HT-29 (cell line): ENCODE measurements around the gene SARM1. TPM values are rescaled to one million over a fixed set of nuclear protein-coding genes. Genes with fewer than 3 reads are reported as not detected.
"Not testable (repeated sequence)": the region's sequence is repeated elsewhere in the genome, so short reads cannot be mapped to it uniquely, and the experiment has no call there.

Source experiments
- DNase-seq: peaks from one replicate; pipeline ENCODE4 v3.0.0-alpha.2; 2015; ENCODE audit warnings: low spot score
- total RNA-seq: library from RNA; depleted of rRNA; stranded (reverse); fragments of >200 nt; shearing (Covaris generic); gene quantifications from 2 replicates; pipeline ENCODE4 v1.2.3, GENCODE V29; 2014; rRNA removed

SARM1 gene
- total RNA-seq, 1 experiment from 2014 or later, result 8.6 TPM

- no peak for DNase-seq
Measured at GRCh38 chr17:28425206-28425605, 53.7 kb downstream of the SARM1 start.

- peak; percentile 38 for DNase-seq
Measured at GRCh38 chr17:28426081-28426519, 54.6 kb downstream of the SARM1 start.

- no peak for DNase-seq
Measured at GRCh38 chr17:28427371-28427770, 55.9 kb downstream of the SARM1 start.

- DNase-seq, result not testable (repeated sequence)
Measured at GRCh38 chr17:28427982-28428381, 56.5 kb downstream of the SARM1 start.

GRCh38 chr17:28433721-28434120 is 62.2 kb downstream of the SARM1 start:
- no peak for DNase-seq

- DNase-seq, result not testable (repeated sequence)
Measured at GRCh38 chr17:28434326-28434725, 62.8 kb downstream of the SARM1 start.

GRCh38 chr17:28443901-28444638 is 72.6 kb downstream of the SARM1 start:
- DNase-seq, result no peak

GRCh38 chr17:28446716-28447395 is 75.4 kb downstream of the SARM1 start:
- DNase-seq, result peak; percentile 15

GRCh38 chr17:28447396-28447760 is 75.9 kb downstream of the SARM1 start:
- no peak for DNase-seq

- no peak for DNase-seq
Measured at GRCh38 chr17:28449859-28450258, 78.4 kb downstream of the SARM1 start.

Other genes starting within 250 kb of the SARM1 start
- gene TMEM97, start 52.5 kb upstream of the SARM1 start, total RNA-seq, result 151 TPM in 2 replicates
- 28.0 and 33.2 TPM in 2 replicates for gene IFT20, start 36.2 kb upstream of the SARM1 start, total RNA-seq
- gene TNFAIP1, start 35.9 kb upstream of the SARM1 start, total RNA-seq, result 32.8 and 36.8 TPM in 2 replicates
- 146 and 158 TPM in 2 replicates for gene POLDIP2, start 14.2 kb upstream of the SARM1 start, total RNA-seq
- gene SEBOX, start 6.5 kb upstream of the SARM1 start, total RNA-seq, result not detected in 2 replicates
- not detected in 2 replicates for gene VTN, start 1.4 kb upstream of the SARM1 start, total RNA-seq
- gene SLC46A1, start 34.5 kb downstream of the SARM1 start, total RNA-seq, result 5.0 and 5.1 TPM in 2 replicates
- not detected in 2 replicates for gene SLC13A2, start 102.0 kb downstream of the SARM1 start, total RNA-seq
- gene FOXN1, start 134.7 kb downstream of the SARM1 start, total RNA-seq, result not detected in 2 replicates
- gene UNC119, start 180.9 kb downstream of the SARM1 start, total RNA-seq, result 28.9 and 36.7 TPM in 2 replicates
- gene PIGS, start 199.8 kb downstream of the SARM1 start, total RNA-seq, result 62.5 and 65.8 TPM in 2 replicates
- 43.5 and 46.9 TPM in 2 replicates for gene ALDOC, start 205.2 kb downstream of the SARM1 start, total RNA-seq
- gene SPAG5, start 227.3 kb downstream of the SARM1 start, total RNA-seq, result 62.5 and 71.2 TPM in 2 replicates
- gene RSKR, start 242.5 kb downstream of the SARM1 start, total RNA-seq, result 11.1 and 12.1 TPM in 2 replicates